HG03575 (cell line): ENCODE data around the gene MYO1D.

Experiments
- ATAC-seq: cut with Tn5 transposase; IDR thresholded peaks from one replicate; pipeline ENCODE4 v1.9.1; 2021; ENCODE audit not compliant: unreplicated experiment, insufficient number of reproducible peaks, low FRiP score; ENCODE audit errors: extremely low read depth

Gene MYO1D

GRCh38 chr17:32865141-32865540 is 11.8 kb downstream of the MYO1D start:
- no peak for ATAC-seq

GRCh38 chr17:32863559-32863958 is 13.4 kb downstream of the MYO1D start:
- no peak for ATAC-seq

GRCh38 chr17:32862940-32863339 is 14.0 kb downstream of the MYO1D start:
- no peak for ATAC-seq

- ATAC-seq: no peak
Measured at GRCh38 chr17:32861981-32862380, 14.9 kb downstream of the MYO1D start.

- ATAC-seq: no peak
Measured at GRCh38 chr17:32859857-32860525, 16.9 kb downstream of the MYO1D start.

- no peak for ATAC-seq
Measured at GRCh38 chr17:32855620-32856019, 21.3 kb downstream of the MYO1D start.

GRCh38 chr17:32854832-32855389 is 22.0 kb downstream of the MYO1D start:
- no peak for ATAC-seq

GRCh38 chr17:32854207-32854606 is 22.7 kb downstream of the MYO1D start:
- ATAC-seq: no peak

GRCh38 chr17:32852811-32853210 is 24.1 kb downstream of the MYO1D start:
- ATAC-seq: no peak

- no peak for ATAC-seq
Measured at GRCh38 chr17:32849879-32850278, 27.0 kb downstream of the MYO1D start.

- no peak for ATAC-seq
Measured at GRCh38 chr17:32847977-32848376, 28.9 kb downstream of the MYO1D start.

- ATAC-seq: no peak
Measured at GRCh38 chr17:32846143-32846542, 30.8 kb downstream of the MYO1D start.

GRCh38 chr17:32840241-32840640 is 36.7 kb downstream of the MYO1D start:
- no peak for ATAC-seq

- no peak for ATAC-seq
Measured at GRCh38 chr17:32836527-32836926, 40.4 kb downstream of the MYO1D start.

- ATAC-seq: no peak
Measured at GRCh38 chr17:32835291-32835761, 41.6 kb downstream of the MYO1D start.

GRCh38 chr17:32834104-32834503 is 42.8 kb downstream of the MYO1D start:
- no peak for ATAC-seq

GRCh38 chr17:32833526-32833925 is 43.4 kb downstream of the MYO1D start:
- no peak for ATAC-seq

GRCh38 chr17:32833076-32833475 is 43.8 kb downstream of the MYO1D start:
- no peak for ATAC-seq

- no peak for ATAC-seq
Measured at GRCh38 chr17:32831627-32832243, 45.2 kb downstream of the MYO1D start.

- no peak for ATAC-seq
Measured at GRCh38 chr17:32831223-32831622, 45.7 kb downstream of the MYO1D start.
